NB4 (cell line): ENCODE measurements around the gene APOB.

Source experiments
- CTCF ChIP-seq: IDR thresholded peaks from one replicate; pipeline ENCODE4 v1.5.1; 2012; ENCODE audit warnings: low read depth, low read length
- POLR2A ChIP-seq: IDR thresholded peaks from 2 replicates; pipeline ENCODE4 v1.6.1; 2011; ENCODE audit warnings: mild to moderate bottlenecking; ENCODE audit not compliant: insufficient read length; ENCODE audit errors: extremely low read depth

- TF ChIP-seq CTCF (no peak), POLR2A (no peak)
Measured at GRCh38 chr2:21024722-21025389, 19.0 kb downstream of the APOB start.
